ENCODE data around the gene C9orf40.

DNA sequence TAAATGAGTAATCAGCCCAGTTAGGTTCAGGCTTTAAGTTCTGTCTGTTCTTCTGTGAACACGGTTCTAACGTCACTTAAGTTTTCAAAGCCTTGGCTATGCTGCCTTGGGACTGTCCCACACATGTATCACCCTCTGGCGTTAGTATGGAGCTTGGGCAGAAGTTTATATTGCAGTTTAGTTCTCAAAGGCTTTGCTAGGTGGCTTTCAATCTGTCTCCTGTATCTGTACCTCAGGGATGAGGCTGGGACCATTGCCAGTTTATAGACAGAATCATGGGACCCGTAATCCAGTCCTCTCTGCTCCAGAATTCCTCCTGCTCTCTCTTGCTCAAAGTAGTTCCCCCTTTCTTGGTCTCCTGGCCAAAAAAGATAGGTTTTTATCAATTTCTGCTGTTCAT lies 12.1 kb downstream of the C9orf40 start:
- TF ChIP-seq, protein P1, sequence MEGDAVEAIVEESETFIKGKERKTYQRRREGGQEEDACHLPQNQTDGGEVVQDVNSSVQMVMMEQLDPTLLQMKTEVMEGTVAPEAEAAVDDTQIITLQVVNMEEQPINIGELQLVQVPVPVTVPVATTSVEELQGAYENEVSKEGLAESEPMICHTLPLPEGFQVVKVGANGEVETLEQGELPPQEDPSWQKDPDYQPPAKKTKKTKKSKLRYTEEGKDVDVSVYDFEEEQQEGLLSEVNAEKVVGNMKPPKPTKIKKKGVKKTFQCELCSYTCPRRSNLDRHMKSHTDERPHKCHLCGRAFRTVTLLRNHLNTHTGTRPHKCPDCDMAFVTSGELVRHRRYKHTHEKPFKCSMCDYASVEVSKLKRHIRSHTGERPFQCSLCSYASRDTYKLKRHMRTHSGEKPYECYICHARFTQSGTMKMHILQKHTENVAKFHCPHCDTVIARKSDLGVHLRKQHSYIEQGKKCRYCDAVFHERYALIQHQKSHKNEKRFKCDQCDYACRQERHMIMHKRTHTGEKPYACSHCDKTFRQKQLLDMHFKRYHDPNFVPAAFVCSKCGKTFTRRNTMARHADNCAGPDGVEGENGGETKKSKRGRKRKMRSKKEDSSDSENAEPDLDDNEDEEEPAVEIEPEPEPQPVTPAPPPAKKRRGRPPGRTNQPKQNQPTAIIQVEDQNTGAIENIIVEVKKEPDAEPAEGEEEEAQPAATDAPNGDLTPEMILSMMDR (IDR thresholded peaks at IDR 0.05) = no peak
- TF ChIP-seq EZH2phosphoT487 (IDR thresholded peaks at IDR 0.05; ENCODE audit: borderline replicate concordance, low read depth) = no peak
- no peak for TF ChIP-seq EP300 (IDR thresholded peaks at IDR 0.05; ENCODE audit: borderline replicate concordance in 1 of 2, low read depth in 1 of 2, low read length in 1 of 2)
- TF ChIP-seq TAF1 (IDR thresholded peaks at IDR 0.05; ENCODE audit: borderline replicate concordance, low read depth, low read length) = no peak
- no peak for TF ChIP-seq RFX5 (IDR thresholded peaks at IDR 0.05; ENCODE audit: low read length)
- TF ChIP-seq, protein P2, sequence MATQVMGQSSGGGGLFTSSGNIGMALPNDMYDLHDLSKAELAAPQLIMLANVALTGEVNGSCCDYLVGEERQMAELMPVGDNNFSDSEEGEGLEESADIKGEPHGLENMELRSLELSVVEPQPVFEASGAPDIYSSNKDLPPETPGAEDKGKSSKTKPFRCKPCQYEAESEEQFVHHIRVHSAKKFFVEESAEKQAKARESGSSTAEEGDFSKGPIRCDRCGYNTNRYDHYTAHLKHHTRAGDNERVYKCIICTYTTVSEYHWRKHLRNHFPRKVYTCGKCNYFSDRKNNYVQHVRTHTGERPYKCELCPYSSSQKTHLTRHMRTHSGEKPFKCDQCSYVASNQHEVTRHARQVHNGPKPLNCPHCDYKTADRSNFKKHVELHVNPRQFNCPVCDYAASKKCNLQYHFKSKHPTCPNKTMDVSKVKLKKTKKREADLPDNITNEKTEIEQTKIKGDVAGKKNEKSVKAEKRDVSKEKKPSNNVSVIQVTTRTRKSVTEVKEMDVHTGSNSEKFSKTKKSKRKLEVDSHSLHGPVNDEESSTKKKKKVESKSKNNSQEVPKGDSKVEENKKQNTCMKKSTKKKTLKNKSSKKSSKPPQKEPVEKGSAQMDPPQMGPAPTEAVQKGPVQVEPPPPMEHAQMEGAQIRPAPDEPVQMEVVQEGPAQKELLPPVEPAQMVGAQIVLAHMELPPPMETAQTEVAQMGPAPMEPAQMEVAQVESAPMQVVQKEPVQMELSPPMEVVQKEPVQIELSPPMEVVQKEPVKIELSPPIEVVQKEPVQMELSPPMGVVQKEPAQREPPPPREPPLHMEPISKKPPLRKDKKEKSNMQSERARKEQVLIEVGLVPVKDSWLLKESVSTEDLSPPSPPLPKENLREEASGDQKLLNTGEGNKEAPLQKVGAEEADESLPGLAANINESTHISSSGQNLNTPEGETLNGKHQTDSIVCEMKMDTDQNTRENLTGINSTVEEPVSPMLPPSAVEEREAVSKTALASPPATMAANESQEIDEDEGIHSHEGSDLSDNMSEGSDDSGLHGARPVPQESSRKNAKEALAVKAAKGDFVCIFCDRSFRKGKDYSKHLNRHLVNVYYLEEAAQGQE (IDR thresholded peaks at IDR 0.05; ENCODE audit: low read depth, low read length) = no peak
- TF ChIP-seq, protein P3, sequence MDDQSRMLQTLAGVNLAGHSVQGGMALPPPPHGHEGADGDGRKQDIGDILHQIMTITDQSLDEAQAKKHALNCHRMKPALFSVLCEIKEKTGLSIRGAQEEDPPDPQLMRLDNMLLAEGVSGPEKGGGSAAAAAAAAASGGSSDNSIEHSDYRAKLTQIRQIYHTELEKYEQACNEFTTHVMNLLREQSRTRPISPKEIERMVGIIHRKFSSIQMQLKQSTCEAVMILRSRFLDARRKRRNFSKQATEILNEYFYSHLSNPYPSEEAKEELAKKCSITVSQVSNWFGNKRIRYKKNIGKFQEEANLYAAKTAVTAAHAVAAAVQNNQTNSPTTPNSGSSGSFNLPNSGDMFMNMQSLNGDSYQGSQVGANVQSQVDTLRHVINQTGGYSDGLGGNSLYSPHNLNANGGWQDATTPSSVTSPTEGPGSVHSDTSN (IDR thresholded peaks at IDR 0.05) = no peak
- TF ChIP-seq, protein P4, sequence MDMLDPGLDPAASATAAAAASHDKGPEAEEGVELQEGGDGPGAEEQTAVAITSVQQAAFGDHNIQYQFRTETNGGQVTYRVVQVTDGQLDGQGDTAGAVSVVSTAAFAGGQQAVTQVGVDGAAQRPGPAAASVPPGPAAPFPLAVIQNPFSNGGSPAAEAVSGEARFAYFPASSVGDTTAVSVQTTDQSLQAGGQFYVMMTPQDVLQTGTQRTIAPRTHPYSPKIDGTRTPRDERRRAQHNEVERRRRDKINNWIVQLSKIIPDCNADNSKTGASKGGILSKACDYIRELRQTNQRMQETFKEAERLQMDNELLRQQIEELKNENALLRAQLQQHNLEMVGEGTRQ (IDR thresholded peaks at IDR 0.05; ENCODE audit: borderline replicate concordance, low read depth, low read length) = no peak
- TF ChIP-seq TEAD4 (IDR thresholded peaks at IDR 0.05; ENCODE audit: borderline replicate concordance, insufficient read depth) = no peak
- TF ChIP-seq POLR2AphosphoS5 (IDR thresholded peaks at IDR 0.05; ENCODE audit: low read depth, low read length) = no peak
- no peak for TF ChIP-seq YY1 (IDR thresholded peaks at IDR 0.05; ENCODE audit: low read depth)
- no peak for TF ChIP-seq ELF1 (IDR thresholded peaks at IDR 0.05)
- no peak for TF ChIP-seq FOXM1 (IDR thresholded peaks at IDR 0.05; ENCODE audit: low read depth)

Data from SK-N-SH (cell line).